ENCODE data around the gene GLYR1.

GLYR1 gene

GRCh38 chr16:4780235-4780634, 66.9 kb downstream of the GLYR1 start:
- DNase-seq (ENCODE audit: extremely low read depth, low read depth), result no peak
- TF ChIP-seq, protein P1, sequence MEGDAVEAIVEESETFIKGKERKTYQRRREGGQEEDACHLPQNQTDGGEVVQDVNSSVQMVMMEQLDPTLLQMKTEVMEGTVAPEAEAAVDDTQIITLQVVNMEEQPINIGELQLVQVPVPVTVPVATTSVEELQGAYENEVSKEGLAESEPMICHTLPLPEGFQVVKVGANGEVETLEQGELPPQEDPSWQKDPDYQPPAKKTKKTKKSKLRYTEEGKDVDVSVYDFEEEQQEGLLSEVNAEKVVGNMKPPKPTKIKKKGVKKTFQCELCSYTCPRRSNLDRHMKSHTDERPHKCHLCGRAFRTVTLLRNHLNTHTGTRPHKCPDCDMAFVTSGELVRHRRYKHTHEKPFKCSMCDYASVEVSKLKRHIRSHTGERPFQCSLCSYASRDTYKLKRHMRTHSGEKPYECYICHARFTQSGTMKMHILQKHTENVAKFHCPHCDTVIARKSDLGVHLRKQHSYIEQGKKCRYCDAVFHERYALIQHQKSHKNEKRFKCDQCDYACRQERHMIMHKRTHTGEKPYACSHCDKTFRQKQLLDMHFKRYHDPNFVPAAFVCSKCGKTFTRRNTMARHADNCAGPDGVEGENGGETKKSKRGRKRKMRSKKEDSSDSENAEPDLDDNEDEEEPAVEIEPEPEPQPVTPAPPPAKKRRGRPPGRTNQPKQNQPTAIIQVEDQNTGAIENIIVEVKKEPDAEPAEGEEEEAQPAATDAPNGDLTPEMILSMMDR (IDR thresholded peaks at IDR 0.05; ENCODE audit: low read depth, low read length, missing control alignments), result no peak
- H3K4me3 ChIP-seq (replicated peaks; ENCODE audit: low read depth, low read length), result no peak overlapping the region

DNA sequence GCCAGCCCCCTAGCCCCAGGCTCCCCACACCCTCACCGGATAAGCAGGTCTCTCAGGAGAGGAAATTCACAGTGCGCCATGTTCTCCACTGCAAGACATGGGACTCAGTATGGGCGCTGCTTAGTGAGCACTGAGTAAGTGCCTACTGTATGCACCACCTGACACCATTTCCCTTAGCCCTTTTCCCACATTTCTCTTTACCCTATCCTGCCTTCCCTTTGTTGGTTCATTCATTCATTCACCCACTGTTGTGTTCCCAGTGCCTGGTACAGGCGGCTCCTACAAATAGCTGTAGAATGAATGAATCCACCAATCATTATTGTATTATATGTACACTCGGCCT, 69.1 kb downstream of the GLYR1 start:
- no peak overlapping the region for H3K4me3 ChIP-seq (replicated peaks; ENCODE audit: low read depth, low read length)
- DNase-seq (ENCODE audit: extremely low read depth, low read depth), result no peak
- TF ChIP-seq, protein P1 (IDR thresholded peaks at IDR 0.05; ENCODE audit: low read depth, low read length, missing control alignments), result no peak

GRCh38 chr16:4777339-4778049, 69.6 kb downstream of the GLYR1 start:
- no peak overlapping the region for H3K4me3 ChIP-seq (replicated peaks; ENCODE audit: low read depth, low read length)
- no peak for DNase-seq (ENCODE audit: extremely low read depth, low read depth)
- TF ChIP-seq, protein P1 (IDR thresholded peaks at IDR 0.05; ENCODE audit: low read depth, low read length, missing control alignments), result no peak

- DNase-seq (ENCODE audit: extremely low read depth, low read depth), result no peak
- TF ChIP-seq, protein P1 (IDR thresholded peaks at IDR 0.05; ENCODE audit: low read depth, low read length, missing control alignments), result no peak
- no peak overlapping the region for H3K4me3 ChIP-seq (replicated peaks; ENCODE audit: low read depth, low read length)
Observed at GRCh38 chr16:4776141-4776705, 70.9 kb downstream of the GLYR1 start.

GRCh38 chr16:4775005-4775404, 72.1 kb downstream of the GLYR1 start:
- TF ChIP-seq, protein P1 (IDR thresholded peaks at IDR 0.05; ENCODE audit: low read depth, low read length, missing control alignments), result no peak
- H3K4me3 ChIP-seq (replicated peaks; ENCODE audit: low read depth, low read length), result no peak overlapping the region
- DNase-seq (ENCODE audit: extremely low read depth, low read depth), result no peak

DNA sequence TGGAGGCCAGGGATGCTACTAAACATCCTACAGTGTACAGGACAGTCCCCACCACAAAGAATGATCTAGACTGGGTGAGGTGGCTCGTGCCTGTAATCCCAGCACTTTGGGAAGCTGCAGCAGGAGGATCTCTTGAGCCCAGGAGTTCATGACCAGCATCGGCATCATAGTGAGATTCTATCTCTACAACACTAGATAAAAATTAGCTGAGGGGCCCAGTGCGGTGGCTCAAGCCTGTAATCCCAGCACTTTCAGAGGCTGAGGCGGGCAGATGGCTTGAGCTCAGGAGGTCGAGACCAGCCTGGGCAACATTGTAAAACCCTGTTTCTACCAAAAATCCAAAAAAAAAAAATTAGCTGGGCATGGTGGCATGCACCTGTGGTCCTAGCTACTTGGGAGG, 74.7 kb downstream of the GLYR1 start:
- H3K4me3 ChIP-seq (replicated peaks; ENCODE audit: low read depth, low read length), result no peak overlapping the region
- DNase-seq (ENCODE audit: extremely low read depth, low read depth), result no peak
- TF ChIP-seq, protein P1 (IDR thresholded peaks at IDR 0.05; ENCODE audit: low read depth, low read length, missing control alignments), result no peak
